GM11168 (cell line): ENCODE measurements around the gene STK39.

ENCODE experiments used
- in situ Hi-C: fragments of 300-500 bp; cut with MboI; formaldehyde crosslinking; loops from one replicate; pipeline ENCODE4 v1.12.0; 2022; ENCODE audit warnings: low sequenced_read_pairs; ENCODE audit not compliant: unreplicated experiment

The STK39 gene

GRCh38 chr2:168210895-168211570 lies 36.4 kb downstream of the STK39 start:
- in situ Hi-C loops, result no loop called here

GRCh38 chr2:168210216-168210894 lies 37.0 kb downstream of the STK39 start:
- in situ Hi-C loops, result no loop called here

- in situ Hi-C loops, result no loop called here
Observed at GRCh38 chr2:168208652-168209051, 38.7 kb downstream of the STK39 start.

GRCh38 chr2:168207851-168208250 lies 39.5 kb downstream of the STK39 start:
- in situ Hi-C loops, result no loop called here

- in situ Hi-C loops, result no loop called here
Observed at GRCh38 chr2:168203762-168204693, 43.4 kb downstream of the STK39 start.

- in situ Hi-C loops, result no loop called here
Observed at GRCh38 chr2:168201584-168202116, 45.7 kb downstream of the STK39 start.

- in situ Hi-C loops, result no loop called here
Observed at GRCh38 chr2:168200930-168201583, 46.3 kb downstream of the STK39 start.

- in situ Hi-C loops, result no loop called here
Observed at GRCh38 chr2:168198476-168199207, 48.8 kb downstream of the STK39 start.

- in situ Hi-C loops, result no loop called here
Observed at GRCh38 chr2:168196764-168197180, 50.6 kb downstream of the STK39 start.

- in situ Hi-C loops, result no loop called here
Observed at GRCh38 chr2:168194784-168195522, 52.4 kb downstream of the STK39 start.

- in situ Hi-C loops, result no loop called here
Observed at GRCh38 chr2:168192839-168193616, 54.4 kb downstream of the STK39 start.

- in situ Hi-C loops, result no loop called here
Observed at GRCh38 chr2:168191955-168192785, 55.2 kb downstream of the STK39 start.

GRCh38 chr2:168190590-168191336 lies 56.6 kb downstream of the STK39 start:
- in situ Hi-C loops, result no loop called here

- in situ Hi-C loops, result no loop called here
Observed at GRCh38 chr2:168189835-168190569, 57.4 kb downstream of the STK39 start.

- in situ Hi-C loops, result no loop called here
Observed at GRCh38 chr2:168188002-168188401, 59.4 kb downstream of the STK39 start.

GRCh38 chr2:168186452-168186851 lies 60.9 kb downstream of the STK39 start:
- in situ Hi-C loops, result no loop called here
